Gastrocnemius medialis (tissue), 4 donors: ENCODE data around the gene MYO6. TPM values are rescaled to one million over a fixed set of nuclear protein-coding genes. Genes with fewer than 3 reads are reported as not detected.

Source experiments
- ATAC-seq, 2 donors: fragments of 150-250 bp; one replicate each; pipeline ENCODE4 v1.9.1; 2016
- DNase-seq, 2 donors: peaks; one replicate each; pipeline ENCODE4 v3.0.0-alpha.2; 2019
- H3K27ac ChIP-seq, 4 donors: fragments of 200-600 bp; sonication (generic); 1 replicate in 1 of 4; 2 replicates in 3 of 4; pipeline ENCODE4 v1.5.1; 2016 to 2018; ENCODE audit warnings: mild to moderate bottlenecking in 2 of 4, moderate library complexity in 1 of 4
- H3K27me3 ChIP-seq, 3 donors: fragments of 200-600 bp; sonication (generic) in 2 of 3; 1 replicate in 1 of 3; 2 replicates in 2 of 3; pipeline versions ENCODE4 v1.5.1 to v1.6.0; 2016 to 2019; ENCODE audit warnings: mild to moderate bottlenecking in 1 of 3, moderate library complexity in 1 of 3
- H3K36me3 ChIP-seq, 2 donors: fragments of 200-600 bp; sonication (generic) in 1 of 2; one replicate each; pipeline ENCODE4 v1.5.1; 2017 to 2018
- H3K4me1 ChIP-seq, 2 donors: fragments of 200-600 bp; sonication (generic) in 1 of 2; one replicate each; pipeline ENCODE4 v1.5.1; 2016 to 2017; ENCODE audit warnings: mild to moderate bottlenecking in 2 of 2
- H3K4me3 ChIP-seq, 4 donors: fragments of 200-600 bp; sonication (generic) in 3 of 4; 1 replicate in 1 of 4; 2 replicates in 3 of 4; pipeline ENCODE4 v1.5.1; 2016 to 2019; ENCODE audit warnings: mild to moderate bottlenecking in 2 of 4
- H3K9me3 ChIP-seq, 3 donors: fragments of 200-600 bp; sonication (generic) in 2 of 3; 1 replicate in 1 of 3; 2 replicates in 2 of 3; pipeline ENCODE4 v1.5.1; 2016 to 2019
- POLR2A ChIP-seq, 2 donors: fragments of 450-650 bp; IDR thresholded peaks; one replicate each; pipeline ENCODE4 v1.6.1; 2017; ENCODE audit warnings: antibody characterized with exemption in 2 of 2, mild to moderate bottlenecking in 2 of 2, moderate library complexity in 2 of 2
- in situ Hi-C, 4 donors: fragments of 200-750 bp; cut with MboI; loops; one replicate each; pipeline versions ENCODE4 v1.15.0 to v1.8.0; 2017; ENCODE audit warnings: low sequenced_read_pairs in 4 of 4
- intact Hi-C: fragments of 100-400 bp; cut with DNase I; formaldehyde crosslinking; loops from one replicate; pipeline ENCODE4 v1.15.1; 2023; ENCODE audit warnings: low total_unique reads
- total RNA-seq, 4 donors: library from RNA; depleted of rRNA; stranded (reverse); fragments of >200 nt; gene quantifications; one replicate each; pipeline versions ENCODE4 v1.1.0 to v1.2.3, GENCODE V29; 2016
- TF ChIP-seq, protein P1 (sequence below), 5 experiments: fragments of 450-650 bp in 3 of 5; fragments of 200-600 bp in 2 of 5; sonication (generic) in 2 of 5; IDR thresholded peaks in 4 of 5; conservative IDR thresholded peaks in 1 of 5; 1 replicate in 4 of 5; 2 replicates in 1 of 5; pipeline ENCODE4 v1.5.1; 2016 to 2019; ENCODE audit warnings: antibody characterized with exemption in 5 of 5, mild to moderate bottlenecking in 3 of 5, moderate library complexity in 3 of 5

Gene MYO6
- total RNA-seq, 4 donors from 2014 or later, result 1.6 to 7.9 (median 4.2) TPM

DNA sequence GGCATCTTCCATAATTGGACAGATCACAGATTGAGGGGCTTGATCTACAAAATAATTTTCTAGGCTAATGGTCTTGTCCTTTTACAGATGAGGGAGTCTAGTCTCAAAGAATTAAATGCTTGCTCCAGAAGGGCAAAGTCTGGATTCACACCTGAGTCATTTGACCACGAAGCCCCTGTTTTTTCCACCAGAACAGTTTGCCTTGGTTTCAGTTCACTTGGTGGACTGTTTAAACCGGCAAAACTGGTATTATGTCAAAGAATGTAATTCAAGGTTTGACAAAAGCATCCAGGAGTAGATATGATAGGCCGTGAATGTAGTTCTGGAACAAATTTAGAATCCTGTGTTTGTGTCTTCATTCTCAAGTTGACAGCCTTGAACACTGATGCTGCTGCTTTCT, 3.3 kb downstream of the MYO6 start:
- H3K27me3 ChIP-seq, result no peaks in the 10 kb centered on the region
- no peak for ATAC-seq
- no peak overlapping the region for H3K4me3 ChIP-seq
- peaks cover 12 to 18% of the 10 kb centered on the region in 2 donors for H3K4me1 ChIP-seq
- no peak overlapping the region for H3K27ac ChIP-seq
- H3K36me3 ChIP-seq, result no peaks in the 10 kb centered on the region
- intact Hi-C loops (no loop called here), in situ Hi-C loops (no loop called here)
- no peaks in the 10 kb centered on the region for H3K9me3 ChIP-seq
- DNase-seq, result no peak
- TF ChIP-seq POLR2A (IDR thresholded peaks at IDR 0.05), result no peak
- TF ChIP-seq, protein P1, sequence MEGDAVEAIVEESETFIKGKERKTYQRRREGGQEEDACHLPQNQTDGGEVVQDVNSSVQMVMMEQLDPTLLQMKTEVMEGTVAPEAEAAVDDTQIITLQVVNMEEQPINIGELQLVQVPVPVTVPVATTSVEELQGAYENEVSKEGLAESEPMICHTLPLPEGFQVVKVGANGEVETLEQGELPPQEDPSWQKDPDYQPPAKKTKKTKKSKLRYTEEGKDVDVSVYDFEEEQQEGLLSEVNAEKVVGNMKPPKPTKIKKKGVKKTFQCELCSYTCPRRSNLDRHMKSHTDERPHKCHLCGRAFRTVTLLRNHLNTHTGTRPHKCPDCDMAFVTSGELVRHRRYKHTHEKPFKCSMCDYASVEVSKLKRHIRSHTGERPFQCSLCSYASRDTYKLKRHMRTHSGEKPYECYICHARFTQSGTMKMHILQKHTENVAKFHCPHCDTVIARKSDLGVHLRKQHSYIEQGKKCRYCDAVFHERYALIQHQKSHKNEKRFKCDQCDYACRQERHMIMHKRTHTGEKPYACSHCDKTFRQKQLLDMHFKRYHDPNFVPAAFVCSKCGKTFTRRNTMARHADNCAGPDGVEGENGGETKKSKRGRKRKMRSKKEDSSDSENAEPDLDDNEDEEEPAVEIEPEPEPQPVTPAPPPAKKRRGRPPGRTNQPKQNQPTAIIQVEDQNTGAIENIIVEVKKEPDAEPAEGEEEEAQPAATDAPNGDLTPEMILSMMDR (IDR thresholded peaks at IDR 0.05 in 4 of 5, conservative IDR thresholded peaks at IDR 0.05 in 1 of 5), result no peak

DNA sequence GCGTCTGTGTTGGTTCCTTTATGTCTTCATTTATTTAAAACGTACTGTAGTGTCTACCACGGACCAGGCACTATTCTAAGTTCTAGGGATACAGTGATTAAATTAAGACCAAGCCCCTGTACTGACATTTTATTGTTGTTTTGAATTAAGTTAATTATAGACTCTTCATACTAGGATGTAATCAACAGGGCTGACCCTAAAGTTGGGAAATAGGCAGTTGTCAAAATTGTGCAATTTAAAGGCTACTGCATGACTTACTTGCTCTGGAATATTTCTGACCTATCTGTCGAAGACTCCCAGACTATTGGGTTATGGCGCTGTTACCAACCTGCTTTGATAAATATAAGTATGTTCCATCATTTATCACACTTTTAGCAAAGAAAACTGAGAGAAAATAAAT, 6.7 kb downstream of the MYO6 start:
- DNase-seq, result no peak
- no peak for TF ChIP-seq POLR2A (IDR thresholded peaks at IDR 0.05)
- TF ChIP-seq, protein P1 (IDR thresholded peaks at IDR 0.05 in 4 of 5, conservative IDR thresholded peaks at IDR 0.05 in 1 of 5), result no peak
- H3K9me3 ChIP-seq, result no peaks in the 10 kb centered on the region
- in situ Hi-C loops (no loop called here), intact Hi-C loops (no loop called here)
- no peak for ATAC-seq
- no peak overlapping the region for H3K27ac ChIP-seq
- H3K4me1 ChIP-seq, result peaks cover 7 to 12% of the 10 kb centered on the region in 2 donors
- H3K27me3 ChIP-seq, result no peaks in the 10 kb centered on the region
- no peak overlapping the region for H3K4me3 ChIP-seq
- no peaks in the 10 kb centered on the region for H3K36me3 ChIP-seq

DNA sequence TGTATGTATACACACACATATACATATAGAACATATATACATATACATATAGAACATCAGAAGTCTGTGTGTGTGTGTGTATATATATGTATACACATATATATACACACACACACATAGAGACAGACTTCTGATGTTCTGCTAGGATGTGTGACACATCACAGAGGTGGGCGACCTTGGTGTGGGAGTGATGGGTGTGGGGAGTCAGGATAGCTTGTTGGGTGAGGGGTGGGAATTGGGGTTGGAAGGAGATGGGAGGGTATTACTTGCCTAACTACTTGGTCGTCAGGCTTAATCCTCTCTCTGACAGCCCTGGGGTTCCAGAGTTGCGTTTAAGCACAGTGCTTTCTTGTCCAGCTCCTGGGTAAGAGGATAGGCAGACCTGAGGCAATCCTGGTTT, 8.3 kb downstream of the MYO6 start:
- no peaks in the 10 kb centered on the region for H3K36me3 ChIP-seq
- no peak overlapping the region for H3K27ac ChIP-seq
- ATAC-seq, result no peak
- no peaks in the 10 kb centered on the region for H3K9me3 ChIP-seq
- DNase-seq, result no peak
- H3K4me3 ChIP-seq, result no peak overlapping the region
- intact Hi-C loops (no loop called here), in situ Hi-C loops (no loop called here)
- peaks cover 0 to 3% of the 10 kb centered on the region in 2 donors for H3K4me1 ChIP-seq
- no peak for TF ChIP-seq POLR2A (IDR thresholded peaks at IDR 0.05)
- no peaks in the 10 kb centered on the region for H3K27me3 ChIP-seq

DNA sequence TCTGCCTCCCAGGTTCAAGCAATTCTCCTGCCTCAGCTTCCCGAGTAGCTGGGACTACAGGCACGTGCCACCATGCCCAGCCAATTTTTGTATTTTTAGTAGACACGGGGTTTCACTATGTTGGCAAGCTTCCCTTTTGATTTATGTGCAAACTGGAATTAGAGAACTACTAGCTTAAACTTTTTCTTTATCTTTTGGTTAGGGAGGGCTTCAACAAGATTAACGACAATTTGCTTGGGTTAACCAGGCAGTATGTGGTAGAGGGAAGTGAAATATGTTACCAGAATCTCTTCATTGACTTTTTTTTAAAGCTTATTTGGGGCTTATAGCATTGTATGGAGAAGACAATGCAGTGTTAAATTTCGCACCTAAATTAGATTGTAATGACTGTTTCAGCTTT, 9.0 kb downstream of the MYO6 start:
- Histone ChIP-seq H3K9me3 (no peaks in the 10 kb centered on the region), H3K27me3 (no peaks in the 10 kb centered on the region), H3K27ac (no peak overlapping the region), H3K4me3 (no peak overlapping the region), H3K36me3 (no peaks in the 10 kb centered on the region), H3K4me1 (peaks cover 0 to 3% of the 10 kb centered on the region in 2 donors)
- intact Hi-C loops, result no loop called here
- TF ChIP-seq POLR2A (IDR thresholded peaks at IDR 0.05), result no peak
- TF ChIP-seq, protein P1 (IDR thresholded peaks at IDR 0.05 in 4 of 5, conservative IDR thresholded peaks at IDR 0.05 in 1 of 5), result no peak
- in situ Hi-C loops, result no loop called here
- DNase-seq, result no peak
- no peak for ATAC-seq

DNA sequence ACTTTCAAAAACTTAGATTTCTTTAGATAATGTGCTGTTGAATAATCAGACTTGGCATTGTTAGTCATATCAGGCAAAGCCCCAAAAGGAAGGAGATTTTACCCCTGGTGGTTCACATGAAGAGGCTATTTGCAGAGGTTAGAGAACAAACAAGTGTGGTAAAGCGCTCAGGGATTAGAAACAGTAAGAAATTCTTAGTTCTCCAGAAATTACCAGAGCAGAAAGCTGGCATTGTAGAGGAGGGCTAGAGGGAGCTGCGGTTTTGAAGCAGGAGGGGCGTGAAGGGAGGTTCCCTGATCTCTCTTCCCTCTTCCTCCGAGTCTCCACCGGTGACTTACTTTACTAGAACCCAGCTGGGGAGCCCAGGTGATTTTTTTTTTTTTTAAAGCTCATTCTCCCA, 10.2 kb downstream of the MYO6 start:
- no peak overlapping the region for H3K4me3 ChIP-seq
- DNase-seq (no peak), ATAC-seq (no peak)
- H3K9me3 ChIP-seq, result no peaks in the 10 kb centered on the region
- in situ Hi-C loops, result no loop called here
- intact Hi-C loops, result no loop called here
- H3K27me3 ChIP-seq, result no peaks in the 10 kb centered on the region
- H3K27ac ChIP-seq, result no peak overlapping the region
- H3K36me3 ChIP-seq, result no peaks in the 10 kb centered on the region
- no peaks in the 10 kb centered on the region for H3K4me1 ChIP-seq
- TF ChIP-seq POLR2A (IDR thresholded peaks at IDR 0.05), result no peak
- TF ChIP-seq, protein P1 (IDR thresholded peaks at IDR 0.05 in 4 of 5, conservative IDR thresholded peaks at IDR 0.05 in 1 of 5), result no peak
